Rectal smooth muscle tissue (tissue), 1 donor: ENCODE measurements around the gene SORCS2.

Source experiments
- H3K27ac ChIP-seq: one replicate; pipeline ENCODE4 v1.7.0; 2013; ENCODE audit warnings: low read depth, low read length, inconsistent platforms
- H3K27me3 ChIP-seq: one replicate; pipeline ENCODE4 v1.7.0; 2013; ENCODE audit warnings: low read length; ENCODE audit not compliant: control insufficient read depth, insufficient read depth
- H3K36me3 ChIP-seq: one replicate; pipeline ENCODE4 v1.7.0; 2013; ENCODE audit warnings: low read length; ENCODE audit not compliant: control insufficient read depth, insufficient read depth
- H3K4me1 ChIP-seq: one replicate; pipeline ENCODE4 v1.7.0; 2013; ENCODE audit warnings: low read length; ENCODE audit not compliant: control insufficient read depth, insufficient read depth
- H3K4me3 ChIP-seq: one replicate; pipeline ENCODE4 v1.7.0; 2013; ENCODE audit warnings: low read length
- H3K9ac ChIP-seq: one replicate; pipeline ENCODE4 v1.7.0; 2013; ENCODE audit warnings: low read length

Gene SORCS2

GRCh38 chr4:7374571-7374970, 182.2 kb downstream of the SORCS2 start:
- H3K27ac ChIP-seq: no peak overlapping the region
- H3K4me3 ChIP-seq: no peak overlapping the region
- H3K27me3 ChIP-seq: no peaks in the 10 kb centered on the region
- H3K4me1 ChIP-seq: peaks cover 4% of the 10 kb centered on the region
- H3K9ac ChIP-seq: no peak overlapping the region
- no peaks in the 10 kb centered on the region for H3K36me3 ChIP-seq

- no peak overlapping the region for H3K9ac ChIP-seq
- no peaks in the 10 kb centered on the region for H3K36me3 ChIP-seq
- no peaks in the 10 kb centered on the region for H3K27me3 ChIP-seq
- no peak overlapping the region for H3K27ac ChIP-seq
- H3K4me3 ChIP-seq: no peak overlapping the region
- peaks cover 11% of the 10 kb centered on the region for H3K4me1 ChIP-seq
Observed at GRCh38 chr4:7375427-7375826, 183.1 kb downstream of the SORCS2 start.

- Histone ChIP-seq H3K27ac (no peak overlapping the region), H3K9ac (no peak overlapping the region), H3K4me1 (peaks cover 11% of the 10 kb centered on the region), H3K27me3 (no peaks in the 10 kb centered on the region), H3K4me3 (no peak overlapping the region), H3K36me3 (no peaks in the 10 kb centered on the region)
Observed at GRCh38 chr4:7377223-7377865, 185.0 kb downstream of the SORCS2 start.

GRCh38 chr4:7379186-7379585, 186.8 kb downstream of the SORCS2 start:
- Histone ChIP-seq H3K4me3 (no peak overlapping the region), H3K9ac (no peak overlapping the region), H3K27ac (no peak overlapping the region), H3K36me3 (no peaks in the 10 kb centered on the region), H3K4me1 (peaks cover 11% of the 10 kb centered on the region), H3K27me3 (no peaks in the 10 kb centered on the region)

GRCh38 chr4:7379719-7380118, 187.4 kb downstream of the SORCS2 start:
- H3K4me1 ChIP-seq: peaks cover 11% of the 10 kb centered on the region

GRCh38 chr4:7381221-7381889, 189.0 kb downstream of the SORCS2 start:
- Histone ChIP-seq H3K27me3 (no peaks in the 10 kb centered on the region), H3K4me3 (no peak overlapping the region), H3K9ac (no peak overlapping the region), H3K36me3 (no peaks in the 10 kb centered on the region), H3K4me1 (peaks cover 11% of the 10 kb centered on the region), H3K27ac (no peak overlapping the region)

More at GRCh38 chr4:7379719-7380118, 187.4 kb downstream of the SORCS2 start:
- Histone ChIP-seq H3K27me3 (no peaks in the 10 kb centered on the region), H3K4me3 (no peak overlapping the region), H3K9ac (no peak overlapping the region), H3K27ac (no peak overlapping the region), H3K36me3 (no peaks in the 10 kb centered on the region)

- no peak overlapping the region for H3K9ac ChIP-seq
Observed at GRCh38 chr4:7381890-7382633, 189.7 kb downstream of the SORCS2 start.

GRCh38 chr4:7382634-7383014, 190.3 kb downstream of the SORCS2 start:
- Histone ChIP-seq H3K4me1 (peaks cover 11% of the 10 kb centered on the region), H3K27me3 (no peaks in the 10 kb centered on the region), H3K36me3 (no peaks in the 10 kb centered on the region), H3K9ac (no peak overlapping the region), H3K27ac (no peak overlapping the region), H3K4me3 (no peak overlapping the region)

More at GRCh38 chr4:7381890-7382633, 189.7 kb downstream of the SORCS2 start:
- Histone ChIP-seq H3K27me3 (no peaks in the 10 kb centered on the region), H3K4me1 (peaks cover 11% of the 10 kb centered on the region), H3K27ac (no peak overlapping the region), H3K4me3 (no peak overlapping the region), H3K36me3 (no peaks in the 10 kb centered on the region)

- no peak overlapping the region for H3K9ac ChIP-seq
- H3K4me1 ChIP-seq: peaks cover 11% of the 10 kb centered on the region
- H3K27me3 ChIP-seq: no peaks in the 10 kb centered on the region
- H3K36me3 ChIP-seq: no peaks in the 10 kb centered on the region
- H3K4me3 ChIP-seq: no peak overlapping the region
- no peak overlapping the region for H3K27ac ChIP-seq
Observed at GRCh38 chr4:7383266-7383665, 190.9 kb downstream of the SORCS2 start.

GRCh38 chr4:7384003-7384928, 191.9 kb downstream of the SORCS2 start:
- no peak overlapping the region for H3K27ac ChIP-seq
- no peaks in the 10 kb centered on the region for H3K36me3 ChIP-seq

GRCh38 chr4:7384929-7385890, 192.9 kb downstream of the SORCS2 start:
- no peak overlapping the region for H3K4me3 ChIP-seq
- H3K4me1 ChIP-seq: peaks cover 1% of the 10 kb centered on the region
- H3K27me3 ChIP-seq: no peaks in the 10 kb centered on the region
- no peak overlapping the region for H3K27ac ChIP-seq
- no peak overlapping the region for H3K9ac ChIP-seq
- no peaks in the 10 kb centered on the region for H3K36me3 ChIP-seq

More at GRCh38 chr4:7384003-7384928, 191.9 kb downstream of the SORCS2 start:
- H3K9ac ChIP-seq: no peak overlapping the region
- peaks cover 9% of the 10 kb centered on the region for H3K4me1 ChIP-seq
- no peak overlapping the region for H3K4me3 ChIP-seq
- no peaks in the 10 kb centered on the region for H3K27me3 ChIP-seq
